KMS-11 (cell line): ENCODE results near the gene TNFSF8.

Source experiments
- H2AFZ ChIP-seq: fragments of 200-600 bp; sonication (generic); 2 replicates; pipeline ENCODE4 v1.6.1; 2016; ENCODE audit warnings: antibody characterized with exemption, mixed run types, low read depth
- H3K27ac ChIP-seq: fragments of 200-600 bp; sonication (generic); 2 replicates; pipeline ENCODE4 v1.6.1; 2016; ENCODE audit warnings: mild to moderate bottlenecking, mixed run types
- H3K27me3 ChIP-seq: fragments of 200-600 bp; sonication (generic); 2 replicates; pipeline ENCODE4 v1.6.1; 2017; ENCODE audit warnings: mild to moderate bottlenecking, low read depth, mixed run types, moderate library complexity; ENCODE audit not compliant: insufficient read depth
- H3K36me3 ChIP-seq: fragments of 200-600 bp; sonication (generic); 2 replicates; pipeline ENCODE4 v1.6.1; 2017; ENCODE audit warnings: mild to moderate bottlenecking, mixed run types; ENCODE audit not compliant: insufficient read depth
- H3K4me1 ChIP-seq: fragments of 200-600 bp; sonication (generic); 2 replicates; pipeline ENCODE4 v1.6.1; 2016; ENCODE audit warnings: mild to moderate bottlenecking, low read depth, mixed run types; ENCODE audit not compliant: poor library complexity, severe bottlenecking
- H3K4me2 ChIP-seq: fragments of 200-600 bp; sonication (generic); 2 replicates; pipeline ENCODE4 v1.7.0; 2016; ENCODE audit warnings: mild to moderate bottlenecking, mixed run types
- H3K4me3 ChIP-seq: fragments of 200-600 bp; sonication (generic); IDR thresholded peaks from 2 replicates; pipeline ENCODE4 v1.6.1; 2017; ENCODE audit warnings: low read depth, low read length, mixed read lengths; ENCODE audit not compliant: insufficient read depth
- H3K79me2 ChIP-seq: fragments of 200-600 bp; sonication (generic); 2 replicates; pipeline ENCODE4 v1.6.1; 2016; ENCODE audit warnings: low read depth, mixed run types; ENCODE audit not compliant: insufficient read depth
- H3K9ac ChIP-seq: fragments of 200-600 bp; sonication (generic); 2 replicates; pipeline ENCODE4 v1.6.1; 2016; ENCODE audit warnings: mild to moderate bottlenecking, mixed run types
- H4K20me1 ChIP-seq: fragments of 200-600 bp; sonication (generic); 2 replicates; pipeline ENCODE4 v1.6.1; 2016; ENCODE audit warnings: mild to moderate bottlenecking, mixed run types; ENCODE audit not compliant: insufficient read depth
- TF ChIP-seq, protein P1 (sequence below): fragments of 200-600 bp; sonication (generic); conservative IDR thresholded peaks from 2 replicates; pipeline ENCODE4 v1.6.1; 2017; ENCODE audit warnings: low read depth, mild to moderate bottlenecking, antibody characterized with exemption, low read length, moderate library complexity, mixed read lengths

Gene TNFSF8

DNA sequence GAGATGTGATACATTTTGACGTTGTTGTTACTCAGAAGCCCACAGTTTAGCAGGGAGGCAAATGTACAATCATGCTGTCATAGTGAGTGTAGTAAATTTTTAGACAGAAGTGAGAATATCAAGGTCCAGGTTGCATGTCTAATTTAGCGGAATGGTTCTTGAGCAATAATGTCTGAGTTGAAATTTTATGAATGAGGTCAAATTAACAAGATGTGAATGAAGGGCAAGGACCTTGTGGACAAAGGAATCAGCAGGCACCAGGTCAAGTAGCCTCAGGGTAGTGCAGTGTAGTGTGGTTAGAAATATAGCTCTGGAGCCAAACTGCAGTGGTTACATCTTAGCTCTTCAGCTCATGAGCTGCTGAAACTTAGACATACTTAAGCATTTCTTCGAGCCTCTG is 36.2 kb downstream of the TNFSF8 start:
- Histone ChIP-seq H3K36me3 (no peaks in the 10 kb centered on the region), H3K27me3 (no peaks in the 10 kb centered on the region), H4K20me1 (no peaks in the 10 kb centered on the region), H2AFZ (no peak overlapping the region), H3K4me3 (no peak overlapping the region), H3K4me2 (no peak overlapping the region), H3K27ac (no peak overlapping the region), H3K4me1 (peaks cover 29% of the 10 kb centered on the region), H3K9ac (no peak overlapping the region), H3K79me2 (no peaks in the 10 kb centered on the region)
- TF ChIP-seq, protein P1, sequence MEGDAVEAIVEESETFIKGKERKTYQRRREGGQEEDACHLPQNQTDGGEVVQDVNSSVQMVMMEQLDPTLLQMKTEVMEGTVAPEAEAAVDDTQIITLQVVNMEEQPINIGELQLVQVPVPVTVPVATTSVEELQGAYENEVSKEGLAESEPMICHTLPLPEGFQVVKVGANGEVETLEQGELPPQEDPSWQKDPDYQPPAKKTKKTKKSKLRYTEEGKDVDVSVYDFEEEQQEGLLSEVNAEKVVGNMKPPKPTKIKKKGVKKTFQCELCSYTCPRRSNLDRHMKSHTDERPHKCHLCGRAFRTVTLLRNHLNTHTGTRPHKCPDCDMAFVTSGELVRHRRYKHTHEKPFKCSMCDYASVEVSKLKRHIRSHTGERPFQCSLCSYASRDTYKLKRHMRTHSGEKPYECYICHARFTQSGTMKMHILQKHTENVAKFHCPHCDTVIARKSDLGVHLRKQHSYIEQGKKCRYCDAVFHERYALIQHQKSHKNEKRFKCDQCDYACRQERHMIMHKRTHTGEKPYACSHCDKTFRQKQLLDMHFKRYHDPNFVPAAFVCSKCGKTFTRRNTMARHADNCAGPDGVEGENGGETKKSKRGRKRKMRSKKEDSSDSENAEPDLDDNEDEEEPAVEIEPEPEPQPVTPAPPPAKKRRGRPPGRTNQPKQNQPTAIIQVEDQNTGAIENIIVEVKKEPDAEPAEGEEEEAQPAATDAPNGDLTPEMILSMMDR: no peak

DNA sequence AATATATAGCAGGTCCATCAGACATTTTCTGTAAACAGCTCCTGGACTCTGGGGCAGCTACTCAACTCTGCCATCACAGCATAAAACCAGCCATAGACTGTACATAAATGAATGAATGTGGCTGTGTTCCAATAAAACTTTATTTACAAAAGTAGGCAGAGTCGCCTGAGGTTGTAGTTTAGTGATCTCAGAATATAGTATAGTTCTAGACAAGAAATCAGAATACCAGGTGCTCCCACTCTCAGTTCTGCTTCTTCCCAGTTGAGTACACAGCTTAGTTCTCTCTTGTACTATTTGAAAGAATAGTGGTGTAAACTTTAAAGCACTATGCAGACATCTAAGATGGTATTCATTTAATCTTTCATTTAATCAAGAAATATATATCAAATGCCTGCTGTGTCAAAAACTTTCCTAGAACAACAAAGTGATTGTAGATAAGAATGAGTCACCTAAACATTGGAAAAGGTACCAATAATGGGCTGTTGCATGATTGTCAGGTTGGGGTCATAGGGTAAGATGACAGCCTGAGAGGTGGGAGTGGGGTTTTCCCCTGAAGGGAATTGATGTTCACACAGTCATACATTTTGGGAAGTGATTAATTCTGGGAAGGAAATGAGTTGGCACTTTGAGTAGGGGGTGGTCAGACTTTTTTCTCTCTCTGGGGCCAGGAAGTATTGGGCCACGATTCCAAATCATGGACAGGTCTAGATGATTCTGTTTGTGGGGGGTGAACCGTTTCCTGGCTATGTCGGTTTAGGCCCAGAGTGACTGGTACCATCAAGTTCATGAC is 37.0 kb downstream of the TNFSF8 start:
- TF ChIP-seq, protein P1: no peak
- Histone ChIP-seq H3K27ac (no peak overlapping the region), H3K4me2 (no peak overlapping the region), H2AFZ (no peak overlapping the region), H4K20me1 (no peaks in the 10 kb centered on the region), H3K4me3 (no peak overlapping the region), H3K27me3 (no peaks in the 10 kb centered on the region), H3K79me2 (no peaks in the 10 kb centered on the region), H3K4me1 (peaks cover 27% of the 10 kb centered on the region), H3K36me3 (no peaks in the 10 kb centered on the region), H3K9ac (no peak overlapping the region)

DNA sequence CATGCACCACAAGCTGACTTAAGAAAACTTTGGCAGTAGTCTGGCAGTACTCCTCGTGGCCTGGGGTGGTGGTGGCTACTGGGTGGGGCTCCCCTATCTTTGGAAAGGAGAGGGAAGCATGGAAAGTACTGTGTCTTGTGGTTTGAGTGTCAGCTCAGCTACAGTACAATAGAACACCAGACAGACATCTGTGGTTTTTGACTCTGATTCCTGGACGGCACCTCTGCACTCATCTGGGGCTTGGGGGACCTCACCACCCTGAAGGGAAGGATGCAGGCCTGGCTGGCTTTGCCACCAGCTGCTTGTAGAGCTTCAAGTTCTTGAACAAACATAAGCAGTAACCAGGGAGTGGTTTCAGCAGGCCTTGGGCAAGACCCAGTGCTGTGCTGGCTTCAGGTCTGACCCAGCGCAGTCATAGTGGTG is 40.6 kb downstream of the TNFSF8 start:
- TF ChIP-seq, protein P1: no peak
- H2AFZ ChIP-seq: no peak overlapping the region

DNA sequence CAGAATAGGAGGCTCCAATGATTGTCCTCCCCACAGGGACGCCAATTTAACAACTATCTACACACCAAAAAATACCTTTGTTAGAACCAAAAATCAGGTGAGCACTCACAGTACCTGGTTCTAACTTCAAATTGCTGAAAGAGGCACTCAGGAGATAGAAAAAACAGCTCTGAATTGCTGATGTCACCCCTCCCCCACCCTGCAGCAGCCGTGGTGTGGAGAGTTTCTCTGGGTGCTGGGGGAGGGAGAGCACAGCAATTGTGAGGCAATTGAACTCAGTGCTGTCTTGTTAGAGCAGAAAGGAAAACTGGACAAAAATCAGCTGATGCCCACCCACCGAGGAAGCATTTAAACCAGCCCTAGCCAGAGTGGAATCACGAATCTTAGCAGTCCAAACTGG is 41.8 kb downstream of the TNFSF8 start:
- no peak overlapping the region for H3K9ac ChIP-seq
- no peak overlapping the region for H3K4me2 ChIP-seq
- H3K4me3 ChIP-seq: no peak overlapping the region
- no peaks in the 10 kb centered on the region for H3K79me2 ChIP-seq
- no peak overlapping the region for H3K27ac ChIP-seq
- H4K20me1 ChIP-seq: no peaks in the 10 kb centered on the region
- H3K36me3 ChIP-seq: no peaks in the 10 kb centered on the region
- H2AFZ ChIP-seq: no peak overlapping the region
- TF ChIP-seq, protein P1: no peak
- peaks cover 15% of the 10 kb centered on the region for H3K4me1 ChIP-seq
- H3K27me3 ChIP-seq: no peaks in the 10 kb centered on the region

More for the DNA sequence above, 40.6 kb downstream of the TNFSF8 start:
- H3K27me3 ChIP-seq: no peaks in the 10 kb centered on the region
- no peak overlapping the region for H3K9ac ChIP-seq
- H3K79me2 ChIP-seq: no peaks in the 10 kb centered on the region
- H3K36me3 ChIP-seq: no peaks in the 10 kb centered on the region
- H4K20me1 ChIP-seq: no peaks in the 10 kb centered on the region
- no peak overlapping the region for H3K4me3 ChIP-seq
- H3K4me1 ChIP-seq: peaks cover 15% of the 10 kb centered on the region
- no peak overlapping the region for H3K4me2 ChIP-seq
- H3K27ac ChIP-seq: no peak overlapping the region
